HG02610 (cell line): ENCODE measurements around the gene IPMK.
"Not testable (repeated sequence)": the region's sequence is repeated elsewhere in the genome, so short reads cannot be mapped to it uniquely, and the experiment has no call there.

Source experiments
- ATAC-seq: cut with Tn5 transposase; IDR thresholded peaks from one replicate; pipeline ENCODE4 v1.9.1; 2021; ENCODE audit warnings: mild to moderate bottlenecking, moderate library complexity; ENCODE audit not compliant: unreplicated experiment

IPMK gene

DNA sequence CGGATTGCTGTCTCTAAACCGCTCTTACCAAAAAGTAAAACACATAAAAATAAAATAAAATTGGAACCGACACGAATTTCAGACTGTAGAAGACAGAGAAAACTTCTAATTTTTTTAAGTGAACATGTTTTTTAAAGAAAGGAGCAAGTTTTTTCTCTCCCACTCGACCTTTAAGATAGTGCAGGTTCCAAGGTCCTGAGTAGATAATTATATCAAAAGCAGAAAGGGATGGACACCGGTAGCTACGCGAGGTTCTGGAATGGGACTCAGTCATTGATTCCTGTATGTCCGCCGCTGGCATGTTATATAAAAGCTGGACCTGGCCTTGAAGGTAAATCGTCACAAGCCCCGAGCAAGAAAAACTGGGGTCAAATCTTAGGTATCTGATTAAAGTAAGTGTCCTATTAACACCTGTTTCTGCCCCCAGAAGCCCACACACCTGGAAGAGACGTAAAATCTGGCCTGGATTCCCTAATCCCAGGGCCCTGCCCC lies 806 bp upstream of the IPMK start:
- ATAC-seq, result peak; percentile 0

DNA sequence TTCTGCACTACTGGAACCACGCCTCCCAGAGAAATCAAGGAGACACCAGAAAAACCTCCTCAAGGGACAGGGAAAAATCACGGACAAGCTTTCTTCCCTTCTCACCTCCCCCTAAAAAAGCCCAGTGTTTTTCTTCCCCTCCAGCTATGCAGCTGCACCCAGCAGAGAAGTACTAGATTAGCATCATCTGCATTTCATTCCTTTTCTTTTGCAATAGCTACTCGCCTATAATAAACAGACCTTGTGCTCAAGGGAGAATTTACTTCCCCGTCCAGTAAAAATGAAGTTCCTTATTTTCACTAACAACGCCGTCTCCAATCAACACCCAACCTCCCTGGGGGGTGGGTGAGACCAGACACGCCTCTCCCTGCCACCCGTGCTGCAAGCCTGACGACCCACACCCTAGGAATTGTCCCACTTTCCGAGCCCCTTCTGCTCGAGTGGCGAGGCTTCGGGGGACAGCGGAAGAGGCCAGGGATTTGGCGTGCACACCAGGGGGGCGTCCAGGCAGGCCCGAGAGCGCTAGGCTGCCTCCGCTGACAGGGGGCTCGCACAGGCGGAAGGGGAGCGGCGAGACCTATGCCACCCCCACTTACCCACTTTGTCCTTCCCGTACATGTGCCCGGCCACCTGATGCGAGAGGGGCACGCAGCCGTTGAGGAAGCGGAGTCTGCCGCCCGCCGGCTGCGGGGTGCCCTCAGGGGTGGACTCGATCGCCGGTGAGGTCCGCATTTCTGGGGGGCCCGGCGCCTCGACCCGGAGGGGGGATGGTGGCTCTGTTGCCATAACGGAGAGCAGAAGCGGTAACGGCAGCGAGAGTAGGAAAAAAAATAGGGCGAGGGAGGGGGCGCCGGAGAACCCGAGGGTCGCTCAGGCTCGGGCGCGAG lies 625 bp downstream of the IPMK start:
- ATAC-seq, result no peak

DNA sequence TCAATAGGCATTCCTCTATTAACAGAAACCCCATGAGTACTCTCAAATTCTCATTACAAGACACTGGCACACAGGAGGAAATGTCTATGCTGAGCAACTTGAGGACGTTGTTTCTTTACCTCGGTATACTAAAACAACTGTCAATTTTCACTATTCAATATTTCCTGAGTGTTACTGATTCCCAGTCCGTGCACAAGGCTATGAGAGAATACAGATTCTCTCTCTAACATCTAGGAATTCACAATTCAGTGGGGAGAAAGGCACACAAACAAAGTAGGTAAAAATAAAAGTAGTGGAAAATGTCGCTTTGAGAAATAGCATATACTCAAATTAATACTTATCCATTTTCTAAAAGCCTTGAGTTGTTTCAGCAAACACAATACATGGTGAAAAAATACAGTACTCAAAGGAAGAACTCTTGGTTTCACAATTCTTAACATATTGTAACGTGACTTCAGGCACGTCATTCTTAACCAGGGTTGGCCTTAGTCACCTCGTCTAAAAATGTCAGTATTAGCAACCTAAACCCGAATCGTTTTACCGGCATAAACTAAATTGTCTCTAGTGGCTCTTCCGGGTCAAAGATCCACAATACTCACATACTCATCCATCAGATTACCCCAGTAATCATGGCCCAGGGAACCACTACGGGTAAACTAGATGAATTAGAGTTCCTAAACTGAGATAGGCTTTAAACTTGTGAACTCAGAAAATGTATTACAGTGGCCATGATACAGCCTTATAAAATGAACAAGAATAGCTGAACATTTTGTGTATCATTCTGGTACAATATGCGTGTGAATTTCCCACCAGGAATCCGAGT lies 1.5 kb downstream of the IPMK start:
- ATAC-seq, result peak; percentile 23

DNA sequence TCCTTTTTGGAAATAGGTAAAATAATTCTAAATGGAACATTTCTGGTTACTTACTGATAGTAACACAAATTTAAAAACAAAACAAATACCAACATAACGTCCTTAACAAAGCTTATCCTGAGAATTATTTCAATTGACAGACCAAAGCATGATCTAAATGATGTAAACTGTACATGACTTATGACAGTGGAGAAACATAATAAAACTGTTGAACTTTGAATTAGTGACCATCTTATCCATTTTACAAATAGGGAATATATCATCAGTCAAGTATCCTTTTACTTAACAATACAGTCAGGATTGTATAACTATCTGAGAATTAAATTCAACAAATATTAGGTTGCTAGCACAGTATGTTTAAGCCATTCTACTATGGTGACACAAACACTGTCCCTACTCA lies 2.4 kb downstream of the IPMK start:
- no peak for ATAC-seq

DNA sequence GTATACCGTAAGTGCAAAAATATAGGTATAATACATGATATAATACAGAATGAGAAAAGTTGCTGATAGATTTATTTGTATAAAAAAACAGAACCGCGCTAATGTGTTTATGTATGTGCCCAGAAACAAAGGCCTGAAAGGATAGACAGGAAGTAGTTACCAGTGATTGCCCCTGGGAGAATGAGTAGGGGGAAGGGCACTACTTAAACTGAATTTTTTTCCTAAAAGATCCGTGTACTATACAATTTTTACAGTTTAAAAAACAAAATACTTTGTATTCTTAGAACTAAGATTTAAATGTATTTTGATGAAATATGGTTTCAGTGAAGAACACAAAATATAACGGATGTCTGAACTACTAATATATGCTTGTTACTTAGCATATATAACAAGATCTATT lies 2.9 kb downstream of the IPMK start:
- no peak for ATAC-seq

DNA sequence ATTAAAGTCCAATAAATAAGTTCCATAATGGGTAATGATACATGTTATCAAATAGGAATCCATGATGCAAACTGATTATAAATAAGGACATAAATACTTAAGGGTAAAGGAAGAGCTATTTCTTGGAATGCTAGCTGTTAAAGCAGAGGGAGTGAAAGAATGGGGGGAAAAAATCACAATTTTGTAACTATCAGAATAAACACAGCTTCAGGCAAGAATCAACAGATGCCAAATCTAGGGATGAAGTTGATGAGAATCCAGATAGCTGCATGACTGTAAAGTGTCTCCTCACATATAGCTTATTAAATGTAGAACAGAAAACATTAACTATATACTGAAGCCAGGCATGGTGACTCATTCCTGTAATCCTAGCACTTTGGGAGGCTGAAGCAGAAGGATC lies 4.9 kb downstream of the IPMK start:
- ATAC-seq, result no peak

DNA sequence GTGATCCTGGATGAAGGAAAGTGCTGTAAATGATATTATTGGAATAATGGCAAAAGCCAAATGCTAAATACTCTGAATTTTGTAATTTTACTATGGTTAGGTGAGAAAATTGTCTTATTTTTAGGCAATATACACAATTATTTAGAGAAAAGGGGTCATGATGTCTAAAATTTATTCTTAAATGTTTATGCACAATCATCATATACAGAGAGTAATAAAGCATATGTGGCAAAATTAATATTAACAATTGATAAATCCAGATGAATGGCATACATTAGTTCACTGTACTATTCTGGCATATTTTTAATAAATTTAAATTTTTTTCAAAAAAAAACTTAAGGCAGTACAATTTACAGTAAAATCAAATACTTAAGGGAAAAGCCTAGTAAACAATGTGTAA lies 7.4 kb downstream of the IPMK start:
- no peak for ATAC-seq

DNA sequence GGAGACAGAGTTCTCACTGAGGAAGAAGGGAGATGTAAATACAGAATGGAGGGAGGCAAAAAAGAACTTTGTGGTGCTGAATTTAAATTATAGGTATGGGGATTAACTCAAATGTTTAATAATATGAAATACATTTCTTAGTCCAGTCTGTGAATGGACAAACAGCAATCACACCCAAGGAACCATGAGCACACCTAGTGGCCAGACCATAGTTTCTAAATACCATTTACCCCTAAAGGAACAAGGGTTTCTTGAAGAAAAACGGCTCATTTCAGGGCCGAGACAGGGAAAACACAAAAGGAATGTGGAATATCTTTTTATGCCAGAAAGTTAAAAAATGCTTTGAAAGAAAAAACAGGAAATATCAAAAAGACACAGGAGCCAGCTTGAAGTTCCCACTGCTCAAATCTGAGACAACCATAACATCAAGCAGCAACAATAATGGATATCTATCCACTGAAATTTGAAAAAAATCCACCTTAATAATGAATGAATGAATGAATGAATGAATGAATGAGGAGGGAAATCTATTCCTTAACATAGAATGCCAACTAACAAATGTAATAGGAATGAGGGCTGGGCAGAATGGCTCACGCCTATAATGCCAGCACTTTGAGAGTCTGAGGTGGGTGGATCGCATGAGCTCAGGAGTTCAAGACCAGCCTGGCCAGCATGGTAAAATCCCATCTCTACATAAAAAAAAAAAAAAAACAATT lies 8.6 kb downstream of the IPMK start:
- no peak for ATAC-seq

DNA sequence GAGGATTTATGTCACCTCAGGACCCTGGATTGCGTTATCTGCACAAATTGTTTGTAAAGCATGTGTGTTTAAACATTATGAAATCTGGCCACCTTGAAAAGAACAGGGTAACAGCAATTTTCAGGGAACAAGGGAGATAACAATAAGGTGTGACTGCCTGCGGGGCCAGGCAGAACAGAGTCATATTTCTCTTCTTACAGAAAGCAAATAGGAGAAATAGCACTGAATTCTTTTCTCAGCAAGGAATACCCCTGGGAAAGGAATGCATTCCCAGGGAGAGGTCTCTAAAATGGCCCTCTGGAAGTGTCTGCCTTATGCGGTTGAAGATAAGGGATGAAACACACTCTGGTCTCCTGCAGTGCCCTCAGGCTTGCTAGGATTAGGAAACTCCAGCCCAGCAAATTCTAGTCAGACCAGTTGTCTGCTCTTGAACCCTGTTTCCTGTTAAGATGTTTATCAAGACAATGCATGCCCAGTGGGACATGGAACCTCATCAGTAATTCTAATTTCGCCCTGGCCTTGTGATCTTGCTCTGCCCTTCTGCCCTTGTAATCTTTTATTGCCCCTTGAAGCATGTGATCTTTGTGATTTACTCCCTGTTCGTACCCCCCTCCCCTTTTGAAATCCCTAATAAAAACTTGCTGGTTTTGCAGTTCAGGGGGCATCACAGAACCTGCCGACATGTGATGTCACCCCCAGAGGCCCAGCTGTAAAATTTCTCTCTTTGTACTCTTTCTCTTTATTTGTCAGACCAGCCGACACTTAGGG lies 11.5 kb downstream of the IPMK start:
- not testable (repeated sequence) for ATAC-seq

DNA sequence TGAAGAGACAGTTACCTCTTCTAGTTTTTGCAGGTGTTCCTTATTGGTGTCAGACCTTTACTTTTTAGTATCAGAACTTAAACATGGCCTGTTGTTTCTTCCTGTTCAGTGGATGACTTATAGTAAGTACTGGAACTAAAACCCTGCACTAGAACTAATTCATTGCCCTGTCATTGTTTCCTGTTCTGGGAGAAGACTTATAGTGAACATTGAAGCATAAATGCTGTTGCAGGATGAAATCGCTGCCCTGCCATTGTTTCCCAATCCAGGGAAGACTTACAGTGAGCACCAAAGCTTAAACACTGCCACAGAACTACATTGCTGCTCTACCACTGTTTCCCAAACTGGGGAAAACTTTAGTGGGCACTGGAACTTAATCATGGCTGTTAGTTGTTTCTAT lies 13.1 kb downstream of the IPMK start:
- ATAC-seq, result no peak

DNA sequence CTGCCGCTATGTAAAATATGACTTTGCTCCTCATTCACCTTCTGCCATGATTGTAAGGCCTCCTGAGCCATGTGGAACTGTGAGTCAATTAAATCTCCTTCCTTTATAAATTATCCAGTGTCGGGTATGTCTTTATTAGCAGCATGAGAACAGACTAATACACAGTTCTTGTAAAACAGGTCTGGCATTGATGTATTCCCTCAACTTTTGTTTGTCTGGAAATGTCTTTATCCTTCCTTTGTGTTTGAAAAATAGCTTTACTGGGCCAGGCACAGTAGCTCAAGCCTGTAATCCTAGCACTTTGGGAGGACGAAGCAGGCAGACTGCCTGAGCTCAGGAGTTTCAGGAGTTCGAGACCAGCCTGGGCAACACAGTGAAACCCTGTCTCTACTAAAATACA lies 14.5 kb downstream of the IPMK start:
- ATAC-seq, result no peak

DNA sequence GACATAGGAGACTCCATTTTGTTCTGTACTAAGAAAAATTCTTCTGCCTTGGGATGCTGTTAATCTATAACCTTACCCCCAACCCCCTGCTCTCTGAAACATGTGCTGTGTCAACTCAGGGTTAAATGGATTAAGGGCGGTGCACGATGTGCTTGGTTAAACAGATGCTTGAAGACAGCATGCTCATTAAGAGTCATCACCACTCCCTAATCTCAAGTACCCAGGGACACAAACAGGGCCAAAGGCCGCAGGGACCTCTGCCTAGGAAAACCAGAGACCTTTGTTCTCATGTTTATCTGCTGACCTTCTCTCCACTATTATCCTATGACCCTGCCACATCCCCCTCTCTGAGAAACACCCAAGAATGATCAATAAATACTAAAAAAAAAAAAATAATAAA lies 23.0 kb downstream of the IPMK start:
- ATAC-seq, result not testable (repeated sequence)

DNA sequence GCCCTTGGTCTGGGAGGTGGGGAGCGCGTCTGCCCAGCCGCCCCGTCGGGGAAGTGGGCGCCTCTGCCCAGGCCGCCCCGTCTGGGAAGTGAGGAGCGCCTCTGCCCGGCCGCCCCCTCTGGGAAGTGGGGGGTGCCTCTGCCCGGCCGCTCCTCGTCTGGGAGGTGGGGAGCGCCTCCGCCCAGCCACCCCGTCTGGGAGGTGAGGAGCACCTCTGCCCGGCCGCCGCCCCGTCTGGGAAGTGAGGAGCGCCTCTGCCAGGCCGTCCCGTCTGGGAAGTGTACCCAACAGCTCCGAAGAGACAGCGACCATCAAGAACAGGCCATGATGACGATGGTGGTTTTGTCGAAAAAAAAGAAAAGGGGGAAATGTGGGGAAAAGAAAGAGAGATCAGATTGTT lies 23.5 kb downstream of the IPMK start:
- not testable (repeated sequence) for ATAC-seq

DNA sequence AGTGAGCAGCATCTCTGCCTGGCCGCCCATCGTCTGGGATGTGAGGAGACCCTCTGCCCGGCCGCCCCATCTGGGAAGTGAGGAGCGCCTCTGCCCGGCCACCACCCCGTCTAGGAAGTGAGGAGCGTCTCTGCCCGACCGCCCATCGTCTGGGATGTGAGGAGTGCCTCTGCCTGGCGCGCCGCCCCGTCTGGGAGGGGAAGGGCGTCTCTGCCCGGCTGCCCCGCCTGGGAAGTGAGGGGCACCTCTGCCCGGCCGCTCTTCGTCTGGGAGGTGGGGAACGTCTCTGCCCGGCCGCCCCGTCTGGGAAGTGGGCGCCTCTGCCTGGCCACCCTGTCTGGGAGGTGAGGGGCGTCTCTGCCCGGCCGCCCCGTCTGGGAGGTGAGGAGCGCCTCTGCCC lies 23.9 kb downstream of the IPMK start:
- ATAC-seq, result not testable (repeated sequence)

DNA sequence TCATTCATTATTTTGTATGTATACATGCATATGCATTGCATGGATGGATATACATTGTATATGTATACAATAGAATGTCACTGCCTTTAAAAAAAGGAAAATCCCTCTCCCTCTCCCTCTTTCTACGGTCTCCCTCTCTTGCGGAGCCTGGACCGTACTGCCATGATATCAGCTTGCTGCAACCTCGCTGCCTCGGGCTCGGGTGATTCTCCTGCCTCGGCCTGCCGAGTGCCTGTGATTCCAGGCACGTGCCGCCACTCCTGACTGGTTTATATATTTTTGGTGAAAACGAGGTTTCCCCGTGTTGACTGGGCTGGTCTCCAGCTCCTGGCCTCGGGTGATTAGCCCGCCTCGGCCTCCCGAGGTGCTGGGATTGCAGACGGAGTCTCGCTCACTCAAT lies 24.4 kb downstream of the IPMK start:
- ATAC-seq, result no peak

DNA sequence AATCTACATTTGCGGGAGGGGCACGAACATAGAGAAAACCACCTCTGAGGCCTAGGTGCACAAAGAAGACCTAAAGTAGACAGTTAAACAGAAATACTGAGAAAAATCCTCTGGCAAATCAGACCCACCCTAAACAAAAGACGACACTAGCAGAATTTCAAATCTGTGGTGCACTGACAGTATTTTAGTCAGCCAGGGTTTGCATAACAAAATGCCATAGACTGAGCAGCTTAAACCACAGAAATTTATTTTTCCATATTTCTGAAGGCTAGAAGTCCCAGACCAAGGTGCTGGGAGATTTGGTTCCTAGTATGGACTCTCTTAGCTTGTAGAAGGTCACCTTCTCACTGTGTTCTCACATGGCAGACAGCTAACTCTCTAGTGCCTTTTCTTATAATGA lies 26.3 kb downstream of the IPMK start:
- ATAC-seq, result no peak

DNA sequence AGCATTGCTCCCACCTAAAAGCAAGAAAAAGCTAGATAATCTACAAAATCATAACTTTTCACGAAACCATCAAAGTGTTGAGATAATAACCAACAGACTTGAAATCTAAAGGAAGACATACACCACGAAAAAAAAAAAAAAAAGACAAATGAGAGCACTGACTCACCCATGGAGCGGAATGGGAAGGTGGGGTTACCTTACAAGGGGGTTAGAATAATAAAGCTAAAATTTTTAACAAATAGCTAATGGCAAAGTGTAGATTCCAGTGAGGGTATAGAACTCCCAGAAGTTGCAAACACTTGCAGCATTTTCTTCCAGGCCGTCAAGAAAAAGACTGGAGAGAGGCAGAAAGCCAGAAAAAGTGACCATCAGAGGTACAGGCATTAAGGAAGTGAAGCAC lies 27.2 kb downstream of the IPMK start:
- ATAC-seq, result no peak

DNA sequence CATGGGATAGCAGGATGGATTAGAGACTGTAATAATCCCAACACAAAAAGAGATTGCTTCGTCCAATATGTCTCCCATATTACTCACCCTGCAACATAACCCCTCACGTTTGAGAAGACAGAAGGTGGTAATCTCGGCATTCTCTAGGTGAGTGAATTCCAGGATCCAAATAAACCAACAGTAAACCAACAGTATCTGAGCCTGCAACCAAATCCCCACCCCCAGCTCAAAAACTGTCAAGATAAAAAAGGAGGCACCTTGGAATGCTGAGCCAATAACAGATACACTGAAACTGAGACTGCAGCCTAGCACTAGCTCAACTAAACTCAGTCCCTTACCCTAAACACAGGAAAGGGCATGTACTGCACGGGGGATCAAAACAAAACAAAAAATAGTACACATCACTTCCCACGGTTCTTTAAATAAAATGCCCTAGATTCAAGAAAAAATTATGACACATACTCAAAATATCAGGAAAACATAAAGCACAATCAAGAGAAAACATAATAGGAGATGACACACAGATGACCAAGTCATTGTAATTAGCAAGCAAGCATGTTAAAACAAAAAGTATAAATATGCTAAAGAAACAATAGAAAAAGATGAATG lies 28.0 kb downstream of the IPMK start:
- no peak for ATAC-seq

DNA sequence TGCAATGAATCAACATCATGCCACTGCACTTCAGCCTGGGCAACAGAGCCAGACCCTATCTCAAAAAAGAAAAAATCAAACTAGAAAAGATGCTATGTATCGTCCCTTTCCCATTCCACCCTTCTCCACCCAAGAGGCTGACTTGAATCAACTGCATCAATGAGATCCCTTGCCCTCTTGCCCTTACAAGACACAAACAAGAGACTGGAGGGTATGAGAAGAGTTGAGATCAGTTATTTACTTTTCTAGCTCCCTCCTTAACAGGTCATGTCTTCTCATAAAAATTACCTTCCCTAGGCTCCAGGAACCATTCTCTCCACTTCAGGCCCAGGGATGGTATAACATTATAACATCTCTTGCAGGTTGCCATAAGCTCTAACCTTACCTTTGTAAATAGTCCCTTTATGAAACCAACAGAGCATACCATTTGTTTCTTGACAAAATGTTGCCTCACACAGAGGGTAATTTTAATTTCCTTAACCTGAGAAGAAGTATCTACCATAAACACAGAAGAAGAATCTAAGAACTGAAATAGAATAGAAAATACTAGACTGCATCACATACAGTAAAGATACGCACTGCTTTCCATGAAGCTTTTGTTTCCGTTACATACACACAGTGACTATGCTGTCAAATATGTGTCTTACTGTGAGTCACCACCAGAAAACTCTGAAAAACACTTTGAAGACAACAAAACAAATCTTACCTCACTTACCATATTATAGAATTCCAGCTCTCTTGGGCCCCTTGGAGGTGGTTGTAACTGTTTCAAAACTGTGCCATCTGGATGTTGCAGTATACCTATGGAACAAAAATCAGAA lies 30.5 kb downstream of the IPMK start:
- ATAC-seq, result no peak
